HG03159 (cell line): ENCODE measurements around the gene WRNIP1.

Source experiments
- ATAC-seq: cut with Tn5 transposase; IDR thresholded peaks from one replicate; pipeline ENCODE4 v1.9.1; 2021; ENCODE audit warnings: mild to moderate bottlenecking, moderate library complexity; ENCODE audit not compliant: unreplicated experiment

Gene WRNIP1

DNA sequence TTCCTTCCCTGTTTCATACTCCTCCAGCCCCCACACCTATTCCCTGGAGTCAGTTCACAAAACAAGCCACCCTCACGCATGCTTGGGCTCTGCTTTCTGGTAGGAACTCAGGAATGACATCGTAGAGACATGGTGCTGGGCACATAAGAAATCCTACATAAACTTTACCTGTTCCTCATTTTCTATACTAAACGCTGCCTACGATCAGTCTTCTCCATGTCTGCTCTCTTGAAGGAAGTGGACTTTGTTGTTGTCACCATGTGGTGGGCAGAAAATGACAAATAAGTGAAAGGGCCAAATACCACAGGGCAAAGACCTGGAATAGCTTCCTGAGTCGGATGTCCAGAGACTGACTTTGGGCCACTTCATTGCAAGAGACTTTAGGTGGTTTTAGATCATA, 24.6 kb upstream of the WRNIP1 start:
- no peak for ATAC-seq

DNA sequence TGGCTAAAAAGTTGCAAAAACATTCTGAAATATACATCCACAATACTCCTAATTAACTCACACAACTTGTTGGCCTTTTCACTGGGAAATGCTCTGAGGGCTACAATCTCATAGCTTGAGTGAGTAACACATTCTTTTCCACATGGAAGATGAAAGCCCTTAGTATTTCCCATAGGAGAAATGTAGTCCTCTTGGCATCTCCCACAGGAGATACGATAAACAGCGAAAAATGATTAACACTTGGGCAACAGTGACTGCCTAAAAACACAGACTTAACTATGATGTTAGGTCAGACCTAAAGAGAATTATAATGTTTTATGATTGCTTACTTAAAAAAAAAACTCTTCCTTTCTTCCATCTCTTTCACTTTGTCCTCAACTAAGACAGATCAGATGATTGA, 23.4 kb upstream of the WRNIP1 start:
- no peak for ATAC-seq

DNA sequence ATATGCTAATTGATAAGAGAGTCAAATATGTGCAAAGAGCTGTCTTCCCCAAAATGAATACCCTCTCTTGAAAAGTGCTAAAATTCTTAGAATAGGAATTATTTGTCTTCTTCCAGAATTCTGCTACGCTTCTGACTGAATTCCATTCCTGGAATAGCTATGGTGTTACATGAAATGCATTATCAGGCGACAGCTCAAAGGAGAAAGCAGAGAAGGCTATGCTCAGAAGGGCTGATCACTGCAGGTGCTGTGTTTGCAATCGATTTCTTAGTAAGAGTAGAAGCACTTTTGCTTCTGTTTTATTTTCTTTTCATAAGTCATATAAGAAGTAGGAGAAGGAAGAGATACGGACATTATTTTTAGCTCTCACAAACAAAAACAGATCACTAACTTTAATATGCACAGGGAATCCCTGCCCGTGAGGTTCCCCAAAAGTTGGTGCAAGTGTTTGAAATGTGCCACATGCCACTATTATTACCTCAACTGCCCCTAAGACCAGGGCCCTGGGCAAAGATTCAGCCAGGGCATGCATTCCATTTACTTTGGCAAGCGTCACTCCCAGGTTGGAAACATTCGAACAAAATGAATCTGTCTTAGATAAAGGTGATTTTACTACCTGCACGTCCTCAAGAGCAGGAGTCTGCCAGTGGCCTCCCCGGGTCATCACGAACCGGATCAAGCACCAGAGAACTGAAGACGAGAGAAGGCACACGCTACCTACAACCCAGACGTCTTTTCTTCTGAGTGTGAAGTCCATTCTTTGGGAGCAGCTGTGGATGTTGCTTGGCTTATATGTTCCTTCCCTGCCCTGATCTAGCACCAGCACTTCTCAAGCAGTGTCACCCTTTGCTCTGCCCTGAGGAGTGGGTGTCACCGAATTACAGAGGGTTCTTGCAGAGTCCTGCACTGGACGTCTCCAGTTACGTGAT, 21.6 kb upstream of the WRNIP1 start:
- ATAC-seq, result no peak

DNA sequence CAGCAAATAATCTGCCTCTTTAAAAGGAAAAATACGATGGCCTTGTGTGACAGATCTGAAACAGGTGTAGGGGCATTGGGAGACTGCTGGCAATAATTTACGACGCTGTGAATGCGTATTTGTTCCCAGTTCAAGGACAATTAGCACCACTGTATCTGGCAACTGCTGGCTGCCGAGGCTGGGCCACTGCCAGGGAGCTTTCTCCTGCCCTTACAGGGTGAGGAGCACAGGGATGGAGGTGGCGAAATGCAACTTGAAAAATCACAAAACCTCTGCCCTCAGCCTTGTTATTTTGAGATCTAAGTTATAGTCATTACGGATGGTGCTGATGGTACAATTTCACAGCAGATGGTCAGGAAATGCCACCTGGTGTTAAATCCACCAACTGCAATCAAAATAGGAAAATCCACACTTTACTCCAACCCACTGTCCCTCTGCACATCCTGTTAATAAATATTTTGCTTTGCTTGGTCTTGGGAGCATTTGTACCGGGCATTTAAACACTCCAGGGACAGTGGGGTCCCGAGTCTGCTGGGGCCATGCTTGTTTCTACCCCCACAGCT, 20.9 kb upstream of the WRNIP1 start:
- ATAC-seq, result no peak

DNA sequence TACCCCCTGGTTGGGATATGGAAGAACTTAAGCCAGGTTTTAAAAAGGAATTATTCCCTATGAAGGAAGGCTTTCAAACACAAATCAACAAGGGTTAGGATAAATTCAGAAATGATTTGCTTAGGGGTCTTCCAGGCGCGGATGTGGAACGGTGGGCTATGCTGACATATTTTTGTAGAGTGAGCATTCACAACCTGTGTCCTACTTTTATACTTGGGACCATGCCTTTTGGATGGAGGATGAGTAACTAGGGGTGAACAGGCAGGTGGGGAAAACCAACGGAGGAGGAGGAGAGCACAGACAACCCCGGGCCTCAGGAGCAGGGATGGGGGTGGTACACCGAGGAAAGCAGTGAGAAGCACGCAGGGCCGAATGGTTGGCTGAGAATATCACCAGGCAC, 20.4 kb upstream of the WRNIP1 start:
- ATAC-seq, result no peak

DNA sequence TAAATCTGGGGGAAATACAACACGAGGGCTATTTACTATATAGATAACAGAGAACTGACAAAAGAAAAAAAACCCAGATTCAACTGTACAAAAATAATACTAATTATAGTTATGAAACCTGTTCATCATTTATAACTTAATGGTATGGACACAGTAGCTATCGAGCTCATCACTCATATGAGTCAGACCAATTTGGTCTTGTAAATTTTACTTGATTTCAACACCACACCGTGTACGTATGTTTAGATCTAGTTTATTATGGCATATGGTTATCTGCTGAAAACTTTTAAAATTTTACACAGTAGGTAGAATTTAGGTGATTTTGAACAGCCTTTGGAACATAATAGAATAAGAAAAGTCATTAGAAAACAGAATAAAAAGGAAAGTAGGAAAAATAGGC, 19.9 kb upstream of the WRNIP1 start:
- ATAC-seq, result no peak

DNA sequence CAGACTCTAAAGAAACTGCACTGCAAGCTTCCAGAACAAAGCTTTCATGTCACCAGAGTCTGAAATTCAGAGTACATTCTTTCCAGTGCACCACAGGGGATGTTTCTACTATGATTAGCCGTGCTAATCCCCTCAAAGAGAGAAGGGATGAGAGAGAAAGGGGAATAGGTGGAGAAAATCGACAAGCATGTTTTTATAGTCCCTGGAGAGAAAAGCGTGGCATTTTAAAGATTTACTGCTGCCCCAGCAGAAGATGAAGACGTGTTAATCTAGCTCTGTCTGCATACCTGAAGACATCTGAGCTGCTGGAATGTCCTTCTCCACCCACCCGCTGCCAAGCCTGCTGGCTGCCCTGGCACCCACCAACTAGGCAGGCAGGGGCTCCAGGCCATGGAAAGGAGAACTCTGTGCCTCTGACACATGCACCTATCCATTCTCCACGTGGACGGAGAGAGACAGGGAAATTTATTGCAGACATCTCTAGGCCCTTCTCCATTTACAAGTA, 18.6 kb upstream of the WRNIP1 start:
- ATAC-seq, result no peak

DNA sequence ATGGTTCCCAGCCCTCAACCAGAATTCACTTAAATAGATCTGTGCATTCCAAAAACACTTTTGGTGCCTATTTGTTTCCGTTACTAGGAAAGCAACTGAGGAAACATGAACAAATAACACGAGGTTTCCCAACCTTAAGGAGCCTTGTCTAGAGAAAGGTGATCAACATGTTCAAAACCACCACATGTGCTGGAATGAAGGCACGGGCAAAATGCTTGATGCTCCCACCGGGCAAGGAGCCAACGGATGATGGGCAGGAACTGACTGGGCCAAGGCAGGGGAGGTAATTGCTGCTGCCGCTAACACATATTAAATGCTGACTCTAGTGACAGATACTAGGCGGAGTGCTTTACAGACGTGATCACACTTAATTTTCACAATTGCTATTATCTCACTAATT, 17.0 kb upstream of the WRNIP1 start:
- no peak for ATAC-seq

DNA sequence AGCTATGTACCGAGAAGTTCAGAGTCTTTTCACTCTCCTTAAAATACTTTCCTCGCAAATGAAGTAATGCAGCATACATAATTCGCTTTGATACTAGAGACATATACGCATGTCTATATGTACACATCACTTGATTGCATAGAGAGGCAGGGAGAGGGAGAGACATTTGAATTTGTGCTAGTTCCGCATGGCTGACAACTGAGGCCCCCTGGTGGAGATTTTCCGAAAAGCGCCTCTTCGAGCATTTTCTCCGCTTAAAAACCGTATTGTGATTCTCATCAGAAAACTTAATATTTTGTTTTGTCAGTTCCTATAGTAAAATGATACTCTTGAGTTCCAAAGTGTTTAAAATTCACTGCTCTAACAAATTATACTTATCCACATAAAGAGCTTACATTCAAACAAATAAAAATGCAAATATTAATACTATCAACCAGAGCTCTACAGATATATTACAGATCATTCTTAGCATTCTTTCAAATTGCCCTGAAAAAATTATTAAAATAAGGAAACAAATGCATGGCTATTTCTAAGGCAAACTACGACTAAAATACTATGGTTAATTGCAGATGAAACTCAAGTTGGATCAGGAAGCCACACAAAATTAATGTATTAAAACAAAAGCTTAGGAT, 15.1 kb upstream of the WRNIP1 start:
- ATAC-seq, result no peak

DNA sequence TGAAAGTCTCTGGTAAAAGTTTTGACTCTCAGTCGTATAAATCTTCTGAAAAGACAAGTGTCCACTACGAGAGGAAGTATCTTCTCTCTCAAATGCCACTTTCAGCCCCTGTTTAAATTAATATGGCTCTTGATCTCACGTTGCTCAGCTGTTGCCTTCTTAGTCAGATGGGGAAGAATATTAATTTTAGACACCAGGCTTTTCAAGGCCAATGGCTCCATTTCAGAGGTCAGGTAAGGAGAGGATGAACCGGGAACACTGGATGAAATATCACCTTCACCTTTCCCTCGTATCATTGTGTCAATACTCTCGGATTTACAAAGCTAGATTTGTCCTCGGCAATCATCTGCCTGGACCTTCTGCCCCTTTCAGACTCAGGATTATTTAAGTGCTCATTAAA, 14.4 kb upstream of the WRNIP1 start, which contains the start of gene MYLK4:
MYLK4 (minus strand) TSS at position 91 of the 400 bp plus-strand sequence. CDS start 1,628 bp downstream, outside the sequence.
- no peak for ATAC-seq

DNA sequence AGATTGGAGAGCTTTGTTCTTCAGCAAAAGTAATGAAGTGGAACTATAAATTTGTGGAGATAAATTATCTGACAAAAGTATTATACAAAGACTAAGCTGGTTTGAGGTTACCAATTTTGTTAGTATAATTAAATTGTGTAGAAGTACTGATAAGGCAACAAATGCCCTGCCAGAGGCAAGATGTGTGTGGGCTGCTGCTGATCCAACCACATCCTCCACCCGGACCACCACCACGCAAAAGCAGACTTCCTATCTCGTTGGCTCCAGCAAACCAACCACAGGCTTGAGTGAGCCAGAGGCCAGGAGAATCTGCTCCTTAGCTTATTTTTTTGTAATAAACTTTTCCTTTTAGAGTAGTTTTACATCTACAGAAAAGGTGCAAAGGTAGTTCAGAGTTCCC, 13.3 kb upstream of the WRNIP1 start:
- ATAC-seq, result no peak

DNA sequence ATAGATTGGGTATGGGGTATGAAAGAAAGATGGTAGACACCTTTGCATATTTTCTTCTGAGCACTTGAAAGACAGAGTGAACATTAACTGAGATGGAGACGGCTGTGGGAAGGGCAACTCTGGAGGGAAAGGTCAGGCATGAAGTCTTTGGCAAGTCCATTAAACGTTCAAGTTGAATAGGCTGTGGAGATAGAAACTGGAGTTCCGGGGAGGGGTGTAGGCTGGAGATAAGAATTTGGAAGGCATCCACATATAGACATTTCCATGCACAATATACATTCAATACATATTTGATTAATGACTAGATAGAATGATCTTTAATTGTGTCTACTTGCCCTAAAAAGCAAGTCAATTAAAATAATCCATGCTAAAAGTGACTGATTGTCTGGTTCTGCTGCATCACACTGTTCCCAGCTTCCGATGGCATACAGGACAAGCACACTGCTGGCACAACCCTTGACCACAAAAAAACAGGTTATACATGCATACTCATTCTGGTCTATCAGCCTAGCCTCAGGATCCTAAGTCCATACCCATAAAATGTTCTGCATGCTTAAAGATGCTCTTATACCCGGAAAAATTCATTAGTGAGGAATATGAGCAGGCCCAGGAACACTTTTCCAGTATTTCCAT, 12.6 kb upstream of the WRNIP1 start:
- ATAC-seq, result no peak

DNA sequence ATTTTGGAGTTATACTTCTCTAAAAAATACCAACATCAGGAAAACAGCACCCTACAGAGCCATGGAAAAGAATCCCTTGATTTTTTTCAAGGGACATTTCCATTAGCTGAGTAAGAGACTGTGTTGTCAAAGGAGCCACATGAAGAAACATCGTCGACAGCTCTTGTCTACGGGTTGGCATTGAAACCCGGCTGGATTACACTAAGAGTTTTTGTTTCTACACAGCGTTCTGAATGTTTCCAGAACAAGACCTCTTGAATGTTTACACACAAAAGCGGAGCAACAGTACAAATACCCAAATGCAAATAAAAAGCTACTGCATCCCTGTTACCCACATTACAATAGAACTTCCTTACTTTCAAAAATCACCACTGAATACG, 12.1 kb upstream of the WRNIP1 start:
- ATAC-seq, result no peak

DNA sequence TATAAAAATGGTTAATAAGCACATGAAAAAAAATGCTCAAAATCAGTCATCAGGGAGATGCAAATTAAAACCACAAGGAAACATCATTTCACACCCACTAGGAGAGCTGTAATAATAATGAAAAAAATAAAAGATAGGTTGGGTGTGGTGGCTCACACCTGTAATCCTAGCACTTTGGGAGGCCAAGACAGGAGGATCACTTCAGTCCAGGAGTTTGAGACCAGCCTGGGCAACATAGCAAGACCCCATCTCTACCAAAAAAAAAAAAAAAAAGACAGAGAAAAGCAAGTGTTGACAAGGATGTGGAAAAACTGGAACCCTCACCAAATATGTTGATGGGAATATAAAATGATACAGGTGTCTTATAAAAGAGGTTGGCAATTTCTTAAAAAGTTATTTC, 11.4 kb upstream of the WRNIP1 start:
- ATAC-seq, result no peak

DNA sequence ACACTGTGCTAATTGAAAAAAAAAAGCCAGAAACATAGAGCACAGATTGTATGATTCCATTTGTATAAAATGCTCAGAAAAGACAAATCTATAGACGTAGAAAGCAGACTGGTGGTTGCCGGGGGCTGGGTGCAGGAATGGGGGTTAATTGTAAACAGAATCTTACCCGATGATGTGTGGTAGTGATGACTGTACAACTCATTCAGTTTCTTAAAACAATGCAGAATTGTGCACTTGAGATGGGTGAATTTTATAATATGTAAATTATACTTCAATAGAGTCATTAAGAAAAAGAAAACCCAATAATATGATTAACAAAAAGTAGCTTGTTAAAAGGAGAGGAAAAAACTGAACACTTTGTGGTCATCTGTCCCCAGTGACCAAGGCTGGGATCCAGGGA, 10.8 kb upstream of the WRNIP1 start:
- ATAC-seq, result no peak

DNA sequence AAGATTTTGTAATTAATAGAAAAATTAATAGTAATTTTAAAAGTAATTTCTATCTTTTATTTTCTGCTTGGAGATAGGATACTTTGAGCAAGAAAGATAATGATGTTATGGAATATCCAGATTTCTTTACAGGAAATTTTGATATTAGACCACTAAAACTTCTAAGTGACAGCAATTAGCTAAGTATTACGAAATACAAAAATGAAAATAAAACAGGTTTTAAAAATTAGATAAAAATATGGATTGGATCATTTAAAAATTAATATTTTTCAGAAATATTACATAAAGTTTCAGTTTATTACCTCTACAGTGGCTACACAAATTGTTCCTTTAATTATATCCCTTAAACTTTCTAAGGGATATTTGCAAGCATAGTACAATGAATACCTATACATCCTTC, 10.3 kb upstream of the WRNIP1 start:
- ATAC-seq, result no peak

DNA sequence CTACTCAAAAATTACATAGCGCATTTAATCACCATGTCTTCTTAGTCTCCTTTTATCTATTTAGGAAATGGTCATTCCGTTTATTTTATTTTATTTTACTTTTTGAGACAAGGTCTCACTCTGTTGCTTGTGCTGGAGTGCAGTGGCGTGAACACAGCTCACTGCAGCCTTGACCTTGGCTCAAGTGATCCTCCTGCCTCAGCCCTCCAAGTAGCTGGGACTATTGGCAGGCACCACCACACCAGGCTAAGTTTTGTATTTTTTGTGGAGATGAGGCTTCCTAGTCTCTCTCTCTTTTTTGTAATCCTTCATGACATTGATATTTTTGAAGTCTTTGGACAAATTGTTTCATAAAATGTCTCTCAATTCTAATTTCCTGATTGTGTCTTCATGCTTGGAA, 9.7 kb upstream of the WRNIP1 start:
- no peak for ATAC-seq

DNA sequence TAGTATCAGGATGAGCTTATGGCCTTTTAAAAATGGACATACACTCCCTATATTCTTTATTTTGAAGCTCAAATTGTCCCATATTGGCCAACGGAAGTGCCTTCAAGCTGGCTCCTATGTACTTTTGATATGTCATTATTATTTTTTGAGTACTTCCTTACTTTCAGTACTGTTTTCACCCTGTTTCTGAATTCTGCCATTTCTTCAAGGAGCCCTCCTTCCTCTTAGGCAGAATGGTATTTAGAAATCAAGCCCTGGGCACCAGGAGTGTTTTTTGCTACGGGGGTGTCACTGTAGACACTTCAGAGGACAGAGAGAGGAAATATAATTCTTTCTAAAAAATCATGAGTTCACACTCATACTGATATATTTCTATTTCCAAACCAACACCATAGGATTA, 9.0 kb upstream of the WRNIP1 start:
- ATAC-seq, result no peak

DNA sequence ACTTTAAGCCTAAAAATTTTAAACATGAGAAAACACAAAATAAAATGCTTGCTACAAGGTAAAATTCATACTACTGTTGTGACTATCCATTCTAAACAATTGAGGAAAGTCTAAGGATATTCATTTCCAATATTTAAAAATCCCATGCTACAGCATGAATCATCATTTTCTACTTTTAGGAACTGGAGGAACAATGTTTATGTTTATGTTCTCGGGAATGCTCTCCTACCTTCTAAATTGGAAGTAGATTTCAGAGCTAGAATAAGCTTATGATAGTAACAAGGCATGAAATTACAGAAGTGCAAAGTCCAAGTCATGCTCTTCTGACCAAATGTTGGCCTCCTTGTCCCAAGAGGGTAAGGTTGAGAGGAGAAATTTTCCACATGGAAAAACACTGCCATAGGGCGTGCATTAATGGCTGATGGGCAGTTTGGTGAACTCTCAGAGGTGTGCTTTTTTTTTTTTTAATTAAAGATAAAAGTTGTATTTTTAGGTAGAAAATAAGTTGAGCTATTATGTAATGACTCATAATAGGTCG, 8.4 kb upstream of the WRNIP1 start:
- no peak for ATAC-seq

DNA sequence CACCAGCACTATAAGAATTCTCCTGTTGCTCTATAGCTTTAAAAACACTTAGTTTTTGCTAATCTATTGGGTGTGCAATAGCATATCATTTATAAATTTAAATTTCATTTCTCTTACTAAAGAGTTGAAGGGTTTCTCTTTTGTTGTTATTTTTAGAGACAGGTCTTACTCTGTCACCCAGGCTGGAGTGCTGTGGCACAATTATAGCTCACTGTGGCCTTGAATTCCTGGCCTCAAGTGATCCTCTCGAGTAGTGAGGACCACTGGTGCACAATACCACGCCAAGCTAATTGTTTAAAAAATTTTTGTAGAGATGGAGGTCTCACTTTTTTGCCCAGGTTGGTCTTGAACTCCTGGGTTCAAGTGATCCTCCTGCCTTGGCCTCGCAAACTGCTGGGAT, 6.2 kb upstream of the WRNIP1 start:
- ATAC-seq, result no peak
